Gastroesophageal sphincter (tissue), 3 donors: ENCODE results near the gene GNAI3.

Experiments
- EP300 ChIP-seq: sonication (generic); formaldehyde crosslinking; IDR thresholded peaks from one replicate; pipeline ENCODE4 v1.6.1; 2017; ENCODE audit warnings: antibody characterized with exemption, mild to moderate bottlenecking
- POLR2A ChIP-seq, 2 donors: fragments of 450-650 bp; IDR thresholded peaks; one replicate each; pipeline ENCODE4 v1.6.1; 2017; ENCODE audit warnings: antibody characterized with exemption in 2 of 2, mild to moderate bottlenecking in 2 of 2, moderate library complexity in 1 of 2
- POLR2AphosphoS5 ChIP-seq: sonication (generic); formaldehyde crosslinking; IDR thresholded peaks from one replicate; pipeline ENCODE4 v1.6.1; 2017; ENCODE audit warnings: antibody characterized with exemption
- TF ChIP-seq, protein P1 (sequence below), 4 experiments: fragments of 200-600 bp in 2 of 4; fragments of 450-650 bp in 2 of 4; sonication (generic) in 1 of 4; IDR thresholded peaks; one replicate each; pipeline ENCODE4 v1.5.1; 2017 to 2019; ENCODE audit warnings: antibody characterized with exemption in 4 of 4, mild to moderate bottlenecking in 2 of 4, moderate library complexity in 2 of 4

DNA sequence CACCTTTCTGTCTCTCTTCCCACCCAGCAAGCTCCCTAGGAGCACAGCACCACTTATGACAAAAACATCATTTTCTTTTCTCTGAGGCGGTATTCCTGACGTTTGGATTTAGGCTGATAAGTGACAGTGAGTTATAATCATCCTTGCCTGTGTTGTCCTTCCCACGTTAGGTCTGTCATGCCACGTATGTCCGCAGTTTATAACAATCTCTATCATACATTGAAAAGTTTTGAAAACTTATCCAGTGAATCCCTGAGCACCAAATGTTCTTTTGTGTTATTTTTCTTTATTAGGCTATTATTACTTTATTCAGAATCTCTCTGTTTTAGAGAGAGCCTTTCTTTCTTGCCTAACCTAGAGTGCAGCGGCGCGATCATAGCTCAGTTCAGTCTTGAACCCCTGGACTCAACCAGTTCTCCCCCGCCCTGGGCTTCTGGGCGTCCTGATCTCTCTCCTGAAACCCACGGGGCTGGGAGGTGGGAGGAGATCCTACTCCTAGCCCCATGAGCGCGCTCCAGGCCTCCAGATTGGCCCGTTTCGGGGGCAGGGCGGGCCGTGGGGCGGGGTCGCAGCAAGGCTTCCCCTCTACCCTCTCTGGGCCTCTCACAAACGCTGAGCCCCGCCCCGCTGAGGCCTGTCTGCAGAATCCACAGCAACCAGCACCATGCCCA lies 119.2 kb downstream of the GNAI3 start, which contains the start of gene GSTM2:
- TF ChIP-seq, protein P1, sequence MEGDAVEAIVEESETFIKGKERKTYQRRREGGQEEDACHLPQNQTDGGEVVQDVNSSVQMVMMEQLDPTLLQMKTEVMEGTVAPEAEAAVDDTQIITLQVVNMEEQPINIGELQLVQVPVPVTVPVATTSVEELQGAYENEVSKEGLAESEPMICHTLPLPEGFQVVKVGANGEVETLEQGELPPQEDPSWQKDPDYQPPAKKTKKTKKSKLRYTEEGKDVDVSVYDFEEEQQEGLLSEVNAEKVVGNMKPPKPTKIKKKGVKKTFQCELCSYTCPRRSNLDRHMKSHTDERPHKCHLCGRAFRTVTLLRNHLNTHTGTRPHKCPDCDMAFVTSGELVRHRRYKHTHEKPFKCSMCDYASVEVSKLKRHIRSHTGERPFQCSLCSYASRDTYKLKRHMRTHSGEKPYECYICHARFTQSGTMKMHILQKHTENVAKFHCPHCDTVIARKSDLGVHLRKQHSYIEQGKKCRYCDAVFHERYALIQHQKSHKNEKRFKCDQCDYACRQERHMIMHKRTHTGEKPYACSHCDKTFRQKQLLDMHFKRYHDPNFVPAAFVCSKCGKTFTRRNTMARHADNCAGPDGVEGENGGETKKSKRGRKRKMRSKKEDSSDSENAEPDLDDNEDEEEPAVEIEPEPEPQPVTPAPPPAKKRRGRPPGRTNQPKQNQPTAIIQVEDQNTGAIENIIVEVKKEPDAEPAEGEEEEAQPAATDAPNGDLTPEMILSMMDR (IDR thresholded peaks at IDR 0.05) = no peak
- TF ChIP-seq EP300 (no peak), POLR2A (IDR thresholded peaks at IDR 0.05) (peak in 1 of 2 donors; percentile 15), POLR2AphosphoS5 (no peak)
